H1 (cell line): ENCODE data around the gene DUSP9. TPM values are rescaled to one million over a fixed set of nuclear protein-coding genes. Genes with fewer than 3 reads are reported as not detected.

Experiments
- CTCF ChIA-PET: fragments of 300-600 bp; sonication (Branson Sonifier 250); formaldehyde crosslinking; loops from one replicate; lab custom pipeline; 2021; ENCODE audit not compliant: partially characterized antibody; lab: Charles Lee
- POLR2A ChIA-PET: fragments of 300-600 bp; sonication (Branson Sonifier 250); formaldehyde crosslinking; loops from one replicate; lab custom pipeline; 2021; ENCODE audit warnings: inconsistent platforms; ENCODE audit not compliant: partially characterized antibody; lab: Charles Lee
- DNase-seq, 2 experiments: peaks; one replicate each; pipeline versions ENCODE4 v3.0.0 to v3.0.0-alpha.2; 2010 to 2022; ENCODE audit warnings: low spot score in 2 of 2, low read depth in 1 of 2, mixed read lengths in 1 of 2
- FAIRE-seq: peaks from 2 replicates; lab custom pipeline; 2011; peaks lifted over from hg19 to GRCh38; lab: Jason Lieb, UNC
- H2AFZ ChIP-seq: 2 replicates; pipeline ENCODE4 v1.8.1; 2012; ENCODE audit warnings: low read length, inconsistent platforms
- H2AK5ac ChIP-seq: 2 replicates; pipeline ENCODE4 v1.6.1; 2013; ENCODE audit warnings: low read depth, low read length
- H2BK120ac ChIP-seq: replicated peaks from 2 replicates; pipeline ENCODE3; 2013; ENCODE audit warnings: low read depth, low read length, inconsistent platforms
- H2BK12ac ChIP-seq: 2 replicates; pipeline ENCODE4 v1.6.1; 2013; ENCODE audit warnings: low read depth, low read length
- H2BK15ac ChIP-seq: 2 replicates; pipeline ENCODE4 v1.6.1; 2013; ENCODE audit warnings: low read length
- H2BK20ac ChIP-seq: 2 replicates; pipeline ENCODE4 v1.6.1; 2013; ENCODE audit warnings: low read length
- H2BK5ac ChIP-seq: 2 replicates; pipeline ENCODE4 v1.6.1; 2013; ENCODE audit warnings: low read depth, low read length
- H3K14ac ChIP-seq: 2 replicates; pipeline ENCODE4 v1.6.1; 2013; ENCODE audit warnings: inconsistent platforms; ENCODE audit not compliant: insufficient read length
- H3K18ac ChIP-seq: 2 replicates; pipeline ENCODE4 v1.6.1; 2013; ENCODE audit warnings: low read length; ENCODE audit errors: extremely low read depth
- H3K23ac ChIP-seq: 2 replicates; pipeline ENCODE4 v1.6.1; 2013; ENCODE audit warnings: inconsistent platforms; ENCODE audit not compliant: insufficient read length
- H3K23me2 ChIP-seq: 2 replicates; pipeline ENCODE4 v1.6.1; 2013; ENCODE audit warnings: low read depth, low read length
- H3K27ac ChIP-seq: 2 replicates; pipeline ENCODE4 v1.6.1; 2011; ENCODE audit warnings: low read depth, low read length, inconsistent platforms
- H3K27me3 ChIP-seq, 4 experiments: replicated peaks in 1 of 4; 1 replicate in 1 of 4; 2 replicates in 3 of 4; pipeline versions ENCODE4 v1.6.1 to v1.8.1; 2011 to 2013; ENCODE audit warnings: low read length in 3 of 4, mild to moderate bottlenecking in 3 of 4, inconsistent platforms in 2 of 4, mixed read lengths in 2 of 4, moderate library complexity in 1 of 4; ENCODE audit not compliant: control insufficient read depth in 3 of 4, insufficient read depth in 3 of 4; ENCODE audit errors: extremely low read depth in 1 of 4
- H3K36me3 ChIP-seq, 4 experiments: 2 replicates each; pipeline versions ENCODE4 v1.6.1 to v1.8.1; 2011 to 2013; ENCODE audit warnings: mild to moderate bottlenecking in 4 of 4, low read length in 3 of 4, moderate library complexity in 2 of 4, control low read depth in 1 of 4, inconsistent platforms in 1 of 4; ENCODE audit not compliant: insufficient read depth in 4 of 4, control insufficient read depth in 2 of 4
- H3K4ac ChIP-seq: replicated peaks from 2 replicates; pipeline ENCODE3; 2013; ENCODE audit warnings: low read length, low read depth, mixed read lengths, inconsistent platforms; ENCODE audit not compliant: insufficient read length
- H3K4me1 ChIP-seq, 4 experiments: replicated peaks in 1 of 4; 1 replicate in 1 of 4; 2 replicates in 3 of 4; pipeline versions ENCODE4 v1.6.1 to v1.8.1; 2011 to 2013; ENCODE audit warnings: low read length in 3 of 4, inconsistent platforms in 2 of 4, mixed read lengths in 1 of 4; ENCODE audit not compliant: insufficient read depth in 4 of 4, control insufficient read depth in 3 of 4
- H3K4me2 ChIP-seq, 2 experiments: 2 replicates each; pipeline versions ENCODE4 v1.6.1 to v1.8.1; 2011 to 2013; ENCODE audit warnings: low read depth in 2 of 2, low read length in 2 of 2, control low read depth in 1 of 2, inconsistent platforms in 1 of 2, mild to moderate bottlenecking in 1 of 2; ENCODE audit not compliant: insufficient read depth in 1 of 2
- H3K4me3 ChIP-seq, 4 experiments: fragments of 200-600, 300-600 bp in 1 of 4; sonication (generic), shearing (Covaris generic), sonication (Bioruptor Twin) in 1 of 4; 2 replicates each; pipeline versions ENCODE4 v1.5.1 to v1.8.1; 2011 to 2016; ENCODE audit warnings: low read length in 4 of 4, low read depth in 3 of 4, control low read depth in 2 of 4, inconsistent platforms in 2 of 4, mild to moderate bottlenecking in 2 of 4, mixed read lengths in 1 of 4, moderate library complexity in 1 of 4; ENCODE audit not compliant: insufficient read depth in 2 of 4; ENCODE audit errors: extremely low read depth in 1 of 4
- H3K56ac ChIP-seq: replicated peaks from 2 replicates; pipeline ENCODE3; 2013; ENCODE audit warnings: low read depth, mild to moderate bottlenecking, mixed read lengths, low read length, inconsistent platforms; ENCODE audit not compliant: insufficient read length
- H3K79me1 ChIP-seq: 2 replicates; pipeline ENCODE4 v1.6.1; 2013; ENCODE audit warnings: low read depth, low read length, control low read depth
- H3K79me2 ChIP-seq, 2 experiments: 2 replicates each; pipeline versions ENCODE4 v1.6.1 to v1.8.1; 2012 to 2013; ENCODE audit warnings: low read length in 2 of 2, mild to moderate bottlenecking in 2 of 2, inconsistent platforms in 1 of 2; ENCODE audit not compliant: insufficient read depth in 2 of 2, control insufficient read depth in 1 of 2
- H3K9ac ChIP-seq, 4 experiments: replicated peaks in 1 of 4; 1 replicate in 1 of 4; 2 replicates in 3 of 4; pipeline versions ENCODE4 v1.6.1 to v1.8.1; 2011 to 2013; ENCODE audit warnings: low read depth in 3 of 4, low read length in 3 of 4, control low read depth in 2 of 4, mild to moderate bottlenecking in 2 of 4, moderate library complexity in 2 of 4, inconsistent platforms in 1 of 4; ENCODE audit errors: extremely low read depth in 1 of 4
- H3K9me3 ChIP-seq, 2 experiments: 2 replicates each; pipeline versions ENCODE4 v1.6.1 to v1.8.1; 2012 to 2013; ENCODE audit warnings: mild to moderate bottlenecking in 2 of 2, moderate library complexity in 2 of 2, control low read depth in 1 of 2, inconsistent platforms in 1 of 2, low read depth in 1 of 2, low read length in 1 of 2, mixed read lengths in 1 of 2; ENCODE audit not compliant: insufficient read depth in 2 of 2
- H4K20me1 ChIP-seq, 2 experiments: replicated peaks in 1 of 2; 2 replicates each; pipeline versions ENCODE3 to v1.8.1; 2011 to 2013; ENCODE audit warnings: inconsistent platforms in 2 of 2, low read length in 2 of 2, mild to moderate bottlenecking in 1 of 2; ENCODE audit not compliant: insufficient read depth in 2 of 2, control insufficient read depth in 1 of 2
- H4K5ac ChIP-seq: 2 replicates; pipeline ENCODE4 v1.6.1; 2013; ENCODE audit warnings: low read length, low read depth, mixed read lengths, inconsistent platforms; ENCODE audit not compliant: insufficient read length
- H4K8ac ChIP-seq: 2 replicates; pipeline ENCODE4 v1.8.0; 2013; ENCODE audit warnings: mild to moderate bottlenecking, moderate library complexity, low read length, inconsistent platforms; ENCODE audit not compliant: insufficient read depth; ENCODE audit errors: extremely low read depth
- H4K91ac ChIP-seq: replicated peaks from 2 replicates; pipeline ENCODE3; 2013; ENCODE audit warnings: low read length, mixed read lengths, inconsistent platforms; ENCODE audit not compliant: insufficient read length
- BCL11A ChIP-seq, 2 experiments: IDR thresholded peaks; one replicate each; pipeline ENCODE4 v1.6.1; 2011; ENCODE audit warnings: low read depth in 2 of 2, low read length in 2 of 2, mild to moderate bottlenecking in 2 of 2
- CEBPB ChIP-seq: IDR thresholded peaks from 2 replicates; pipeline ENCODE4 v1.6.1; 2012; ENCODE audit warnings: low read depth, low read length
- CHD1 ChIP-seq: IDR thresholded peaks from 2 replicates; pipeline ENCODE4 v1.6.1; 2012; ENCODE audit warnings: low read depth, low read length, improper control_type of control experiment
- CHD2 ChIP-seq: IDR thresholded peaks from 2 replicates; pipeline ENCODE4 v1.6.1; 2012; ENCODE audit warnings: low read length, improper control_type of control experiment
- CREB1 ChIP-seq: IDR thresholded peaks from 2 replicates; pipeline ENCODE4 v1.6.1; 2012; ENCODE audit warnings: inconsistent platforms
- E2F6 ChIP-seq: IDR thresholded peaks from 2 replicates; pipeline ENCODE4 v1.6.1; 2012; ENCODE audit warnings: inconsistent platforms
- GTF2F1 ChIP-seq: IDR thresholded peaks from 2 replicates; pipeline ENCODE4 v1.6.1; 2012; ENCODE audit warnings: low read depth, low read length, improper control_type of control experiment, borderline replicate concordance
- HDAC6 ChIP-seq: IDR thresholded peaks from one replicate; pipeline ENCODE4 v1.7.1; 2012; ENCODE audit warnings: low read depth, mild to moderate bottlenecking, inconsistent platforms, low read length, moderate library complexity
- NRF1 ChIP-seq: IDR thresholded peaks from 2 replicates; pipeline ENCODE4 v1.6.1; 2011; ENCODE audit warnings: mild to moderate bottlenecking, low read depth, low read length, improper control_type of control experiment
- PHF8 ChIP-seq: fragments of 200-600 bp; sonication (generic); conservative IDR thresholded peaks from 2 replicates; pipeline ENCODE4 v1.7.1; 2012; ENCODE audit warnings: low read depth, mild to moderate bottlenecking, inconsistent platforms, low read length, moderate library complexity
- SAP30 ChIP-seq: fragments of 300-600 bp; sonication (generic); IDR thresholded peaks from 2 replicates; pipeline ENCODE4 v1.7.1; 2012; ENCODE audit warnings: low read length, moderate library complexity, mild to moderate bottlenecking, inconsistent platforms; ENCODE audit not compliant: insufficient read depth, insufficient replicate concordance
- ZNF274 ChIP-seq: IDR thresholded peaks from 2 replicates; pipeline ENCODE4 v1.7.0; 2012; ENCODE audit warnings: low read length, borderline replicate concordance; ENCODE audit errors: extremely low read depth
- WGBS, 2 experiments: shearing (Covaris generic) in 1 of 2; methylation state at CpG; one replicate each; pipeline versions ENCODE4 v1.1.6 to v1.1.7; 2013 to 2015; ENCODE audit warnings: low lambda C conversion rate in 2 of 2, mixed read lengths in 2 of 2, inconsistent platforms in 1 of 2, low coverage in 1 of 2, missing lambda C conversion rate in 1 of 2; ENCODE audit not compliant: insufficient replicate concordance in 2 of 2, insufficient coverage in 1 of 2, insufficient read length in 1 of 2; ENCODE audit errors: extremely low coverage in 1 of 2, missing lambda C conversion rate in 1 of 2; 5-methylcytosine and 5-hydroxymethylcytosine counted together
- polyA plus RNA-seq, 7 experiments: library from polyadenylated mRNA; depleted of rRNA in 3 of 7; stranded (reverse) in 5 of 7; unstranded in 2 of 7; fragments of >200 nt in 5 of 7; fragments of 200-250 nt in 2 of 7; gene quantifications; 1 replicate in 5 of 7; 2 replicates in 1 of 7; 4 replicates in 1 of 7; pipeline versions ENCODE4 v1.2.1 to v1.2.3, GENCODE V29; 2011 to 2013; ENCODE audit warnings: missing spikeins in 2 of 7, mixed read lengths in 2 of 7
- total RNA-seq: library from RNA; stranded (reverse); fragmentation: NEBNext Ultra II Directional; extraction: Animal tissue kit (Norgen Biotek cat#: 25700); gene quantifications from 2 replicates; pipeline ENCODE4 v1.2.1, GENCODE V29; 2021

The DUSP9 gene
- total and polyA plus RNA-seq, 2 of the 8 experiments (the other 6 are each of a cell fraction or from before 2014, with no cell fraction given) = 0.80 to 1.1 TPM

GRCh38 chrX:153611298-153612095 is 35.5 kb upstream of the DUSP9 start:
- H2AK5ac ChIP-seq = no peak overlapping the region
- H3K4me2 ChIP-seq = no peak overlapping the region
- peaks cover 0 to 11% (median 8%) of the 10 kb centered on the region in 4 experiments; a peak in 6 of 7 replicates for H3K27me3 ChIP-seq
- 85% methylated on average over 5 of the region's 14 CpGs; no CpG with 5 or more reads in 1 of the 2 experiments for WGBS, 2 experiments
- H2BK120ac ChIP-seq = no peak overlapping the region
- no peak overlapping the region for H2BK20ac ChIP-seq
- H4K5ac ChIP-seq = no peak overlapping the region
- H3K4ac ChIP-seq = no peak overlapping the region
- no peak overlapping the region for H3K4me3 ChIP-seq
- POLR2A ChIA-PET = interaction anchor here (0.7 kb wide), 1 partner anchor 16 kb away, joined by 3 read pairs; no protein-coding TSS in a partner anchor
- no peaks in the 10 kb centered on the region for H3K79me1 ChIP-seq
- no peak overlapping the region for H3K14ac ChIP-seq
- H2BK12ac ChIP-seq = no peak overlapping the region
- H3K36me3 ChIP-seq = no peaks in the 10 kb centered on the region
- H2BK5ac ChIP-seq = no peak overlapping the region
- H3K23ac ChIP-seq = no peak overlapping the region
- no peaks in the 10 kb centered on the region for H4K20me1 ChIP-seq
- no peak overlapping the region for H2AFZ ChIP-seq
- H4K8ac ChIP-seq = no peak overlapping the region
- no peaks in the 10 kb centered on the region for H3K79me2 ChIP-seq
- H3K9ac ChIP-seq = no peak overlapping the region
- no peak overlapping the region for H2BK15ac ChIP-seq
- H3K23me2 ChIP-seq = no peaks in the 10 kb centered on the region
- H3K27ac ChIP-seq = no peak overlapping the region
- DNase-seq (no peak), FAIRE-seq (no peak)
- no peak overlapping the region for H3K56ac ChIP-seq
- H3K18ac ChIP-seq = no peak overlapping the region
- CTCF ChIA-PET = interaction anchor here (0.6 to 8.9 kb wide), 8 partner anchors 10 to 270 kb away, joined by 3 to 130 read pairs (median 9); partner anchors contain the start of genes CCNQ and DUSP9
- H3K9me3 ChIP-seq = no peaks in the 10 kb centered on the region
- no peaks in the 10 kb centered on the region for H3K4me1 ChIP-seq
- H4K91ac ChIP-seq = no peak overlapping the region
- TF ChIP-seq CREB1 = no peak
- TF ChIP-seq ZNF274 = no peak
- TF ChIP-seq BCL11A (IDR thresholded peaks at IDR 0.05; ENCODE audit: low read depth in 2 of 2, low read length in 2 of 2) = no peak
- no peak for TF ChIP-seq NRF1
- TF ChIP-seq CHD1 = no peak
- no peak for TF ChIP-seq HDAC6
- no peak for TF ChIP-seq SAP30
- TF ChIP-seq GTF2F1 = no peak
- TF ChIP-seq E2F6 = no peak
- TF ChIP-seq PHF8 = no peak
- TF ChIP-seq CHD2 = no peak
- TF ChIP-seq CEBPB = no peak
